ENCODE measurements around the gene ZNF316.

Gene ZNF316

DNA sequence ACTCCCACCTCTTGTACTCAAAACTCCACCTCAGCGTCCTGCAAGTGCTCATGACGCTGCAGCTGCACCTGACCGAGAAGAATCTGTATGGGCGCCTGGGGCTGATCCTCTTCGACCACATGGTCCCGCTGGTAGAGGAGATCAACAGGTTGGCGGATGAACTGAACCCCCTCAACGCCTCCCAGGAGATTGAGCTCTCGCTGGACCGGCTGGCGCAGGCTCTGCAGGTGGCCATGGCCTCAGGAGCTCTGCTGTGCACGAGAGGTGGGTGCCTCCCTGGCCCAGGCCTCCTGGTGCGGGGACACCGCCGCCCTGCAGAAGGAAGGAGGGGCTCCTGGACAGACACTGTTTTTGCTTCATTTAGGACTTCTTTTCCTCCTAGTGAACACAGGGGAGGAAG is 37.0 kb upstream of the ZNF316 start:
- Mint-ChIP-seq H3K27ac (no peak overlapping the region), H3K4me1 (no peaks in the 10 kb centered on the region), H3K4me3 (no peak overlapping the region), H3K36me3 (ENCODE audit: low read depth) (peaks cover 69% of the 10 kb centered on the region), H3K9me3 (no peaks in the 10 kb centered on the region), H3K27me3 (ENCODE audit: low read depth) (no peaks in the 10 kb centered on the region)
- TF ChIP-seq, protein P1, sequence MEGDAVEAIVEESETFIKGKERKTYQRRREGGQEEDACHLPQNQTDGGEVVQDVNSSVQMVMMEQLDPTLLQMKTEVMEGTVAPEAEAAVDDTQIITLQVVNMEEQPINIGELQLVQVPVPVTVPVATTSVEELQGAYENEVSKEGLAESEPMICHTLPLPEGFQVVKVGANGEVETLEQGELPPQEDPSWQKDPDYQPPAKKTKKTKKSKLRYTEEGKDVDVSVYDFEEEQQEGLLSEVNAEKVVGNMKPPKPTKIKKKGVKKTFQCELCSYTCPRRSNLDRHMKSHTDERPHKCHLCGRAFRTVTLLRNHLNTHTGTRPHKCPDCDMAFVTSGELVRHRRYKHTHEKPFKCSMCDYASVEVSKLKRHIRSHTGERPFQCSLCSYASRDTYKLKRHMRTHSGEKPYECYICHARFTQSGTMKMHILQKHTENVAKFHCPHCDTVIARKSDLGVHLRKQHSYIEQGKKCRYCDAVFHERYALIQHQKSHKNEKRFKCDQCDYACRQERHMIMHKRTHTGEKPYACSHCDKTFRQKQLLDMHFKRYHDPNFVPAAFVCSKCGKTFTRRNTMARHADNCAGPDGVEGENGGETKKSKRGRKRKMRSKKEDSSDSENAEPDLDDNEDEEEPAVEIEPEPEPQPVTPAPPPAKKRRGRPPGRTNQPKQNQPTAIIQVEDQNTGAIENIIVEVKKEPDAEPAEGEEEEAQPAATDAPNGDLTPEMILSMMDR (IDR thresholded peaks at IDR 0.05; ENCODE audit: unreplicated experiment in 3 of 3) = no peak

GRCh38 chr7:6604458-6604857 is 32.7 kb upstream of the ZNF316 start:
- no peak overlapping the region for H3K4me3 Mint-ChIP-seq
- H3K4me1 Mint-ChIP-seq = no peaks in the 10 kb centered on the region
- no peak overlapping the region for H3K27ac Mint-ChIP-seq
- H3K9me3 Mint-ChIP-seq = no peaks in the 10 kb centered on the region
- H3K36me3 Mint-ChIP-seq (ENCODE audit: low read depth) = peaks cover 41% of the 10 kb centered on the region
- no peaks in the 10 kb centered on the region for H3K27me3 Mint-ChIP-seq (ENCODE audit: low read depth)
- TF ChIP-seq, protein P1 (IDR thresholded peaks at IDR 0.05; ENCODE audit: unreplicated experiment in 3 of 3) = no peak

GRCh38 chr7:6606866-6607583 is 30.1 kb upstream of the ZNF316 start:
- no peaks in the 10 kb centered on the region for H3K9me3 Mint-ChIP-seq
- no peak overlapping the region for H3K4me3 Mint-ChIP-seq
- H3K27ac Mint-ChIP-seq = no peak overlapping the region
- H3K27me3 Mint-ChIP-seq (ENCODE audit: low read depth) = no peaks in the 10 kb centered on the region
- TF ChIP-seq, protein P1 (IDR thresholded peaks at IDR 0.05; ENCODE audit: unreplicated experiment in 3 of 3) = no peak
- H3K4me1 Mint-ChIP-seq = no peaks in the 10 kb centered on the region
- H3K36me3 Mint-ChIP-seq (ENCODE audit: low read depth) = peaks cover 41% of the 10 kb centered on the region

DNA sequence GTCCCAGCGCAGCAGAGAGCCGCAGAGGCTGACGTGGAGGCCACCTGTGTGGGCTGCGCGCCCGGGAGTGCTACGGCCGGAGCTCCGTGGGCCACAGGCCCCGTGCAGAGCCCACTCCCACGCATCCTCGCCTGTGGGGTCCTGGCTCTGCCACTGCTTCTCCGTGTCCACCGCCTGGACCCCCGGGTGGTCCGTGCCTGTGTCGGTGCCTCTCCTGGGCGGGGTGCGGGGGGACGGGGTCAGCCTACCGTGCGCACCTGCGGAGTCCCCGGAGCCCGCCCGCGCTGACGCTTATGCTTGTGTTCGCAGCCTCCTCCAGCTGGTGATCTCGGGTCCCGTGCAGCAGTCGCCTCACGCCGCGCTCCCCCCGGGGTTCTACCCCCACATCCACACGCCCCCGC is 29.5 kb upstream of the ZNF316 start:
- H3K27me3 Mint-ChIP-seq (ENCODE audit: low read depth) = no peaks in the 10 kb centered on the region

GRCh38 chr7:6608081-6608480 is 29.0 kb upstream of the ZNF316 start:
- Mint-ChIP-seq H3K36me3 (ENCODE audit: low read depth) (peaks cover 34% of the 10 kb centered on the region), H3K9me3 (no peaks in the 10 kb centered on the region), H3K4me1 (no peaks in the 10 kb centered on the region), H3K4me3 (no peak overlapping the region), H3K27me3 (ENCODE audit: low read depth) (no peaks in the 10 kb centered on the region), H3K27ac (no peak overlapping the region)
- TF ChIP-seq, protein P1 (IDR thresholded peaks at IDR 0.05; ENCODE audit: unreplicated experiment in 3 of 3) = no peak

More for the DNA sequence above, 29.5 kb upstream of the ZNF316 start:
- H3K4me3 Mint-ChIP-seq = no peak overlapping the region
- no peak overlapping the region for H3K27ac Mint-ChIP-seq
- no peaks in the 10 kb centered on the region for H3K9me3 Mint-ChIP-seq
- TF ChIP-seq, protein P1 (IDR thresholded peaks at IDR 0.05; ENCODE audit: unreplicated experiment in 3 of 3) = no peak
- H3K4me1 Mint-ChIP-seq = no peaks in the 10 kb centered on the region
- H3K36me3 Mint-ChIP-seq (ENCODE audit: low read depth) = peaks cover 34% of the 10 kb centered on the region

GRCh38 chr7:6608794-6609193 is 28.3 kb upstream of the ZNF316 start:
- Mint-ChIP-seq H3K36me3 (ENCODE audit: low read depth) (peaks cover 32% of the 10 kb centered on the region), H3K4me1 (no peaks in the 10 kb centered on the region), H3K27ac (no peak overlapping the region), H3K27me3 (ENCODE audit: low read depth) (no peaks in the 10 kb centered on the region), H3K4me3 (no peak overlapping the region), H3K9me3 (no peaks in the 10 kb centered on the region)
- TF ChIP-seq, protein P1 (IDR thresholded peaks at IDR 0.05; ENCODE audit: unreplicated experiment in 3 of 3) = no peak

Data from nephron (organoid).